DOHH2 (cell line): Measurements from ENCODE around the gene ALDH3A2.

Experiments
- H3F3A ChIP-seq: fragments of 200-600 bp; sonication (generic), shearing (Covaris generic); 2 replicates; pipeline ENCODE4 v1.6.0; 2016; ENCODE audit warnings: antibody characterized with exemption, mild to moderate bottlenecking; ENCODE audit not compliant: control insufficient read depth, insufficient read depth
- H3K27ac ChIP-seq: fragments of 200-600 bp; sonication (generic); 2 replicates; pipeline ENCODE4 v1.5.1; 2014; ENCODE audit warnings: low read depth, mild to moderate bottlenecking, low read length, moderate library complexity
- H3K27me3 ChIP-seq: fragments of 200-600 bp; sonication (generic); 2 replicates; pipeline ENCODE4 v1.6.1; 2014; ENCODE audit warnings: mild to moderate bottlenecking, low read length, mixed read lengths; ENCODE audit not compliant: control insufficient read depth
- H3K36me3 ChIP-seq: fragments of 200-600 bp; sonication (generic); 2 replicates; pipeline ENCODE4 v1.6.1; 2014; ENCODE audit warnings: mild to moderate bottlenecking, low read length, moderate library complexity, mixed read lengths; ENCODE audit not compliant: control insufficient read depth
- H3K4me1 ChIP-seq: fragments of 200-600 bp; sonication (generic); 2 replicates; pipeline ENCODE4 v1.6.1; 2014; ENCODE audit warnings: mild to moderate bottlenecking, low read length, mixed read lengths; ENCODE audit not compliant: control insufficient read depth
- H3K4me2 ChIP-seq: fragments of 200-600 bp; sonication (generic); 2 replicates; pipeline ENCODE4 v1.6.0; 2014; ENCODE audit warnings: mild to moderate bottlenecking, low read length, moderate library complexity
- H3K4me3 ChIP-seq: fragments of 200-600 bp; sonication (generic); 2 replicates; pipeline ENCODE4 v1.5.1; 2014; ENCODE audit warnings: mild to moderate bottlenecking, low read length, mixed read lengths
- H3K79me2 ChIP-seq: fragments of 200-600 bp; sonication (generic); 2 replicates; pipeline ENCODE4 v1.6.1; 2014; ENCODE audit warnings: mild to moderate bottlenecking, low read length, mixed read lengths; ENCODE audit not compliant: control insufficient read depth
- H3K9me2 ChIP-seq: fragments of 200-600 bp; sonication (generic); replicated peaks from 2 replicates; pipeline ENCODE4 v1.6.1; 2014; ENCODE audit warnings: mild to moderate bottlenecking, low read length, mixed read lengths; ENCODE audit not compliant: control insufficient read depth
- H3K9me3 ChIP-seq: fragments of 200-600 bp; sonication (generic); 2 replicates; pipeline ENCODE4 v1.6.1; 2014; ENCODE audit warnings: antibody characterized with exemption, low read length, mixed read lengths; ENCODE audit not compliant: control insufficient read depth, insufficient read depth
- H4K20me1 ChIP-seq: fragments of 200-600 bp; sonication (generic); 2 replicates; pipeline ENCODE4 v1.6.0; 2014; ENCODE audit warnings: low read depth, mild to moderate bottlenecking, antibody characterized with exemption, low read length, moderate library complexity; ENCODE audit not compliant: control insufficient read depth, insufficient read depth
- EZH2phosphoT487 ChIP-seq: fragments of 200-600 bp; sonication (generic); IDR thresholded peaks from 2 replicates; pipeline ENCODE4 v1.6.1; 2017; ENCODE audit warnings: borderline replicate concordance, mild to moderate bottlenecking, antibody characterized with exemption, low read length, moderate library complexity, mixed read lengths
- TF ChIP-seq, protein P1 (sequence below): fragments of 200-600 bp; sonication (generic); IDR thresholded peaks from one replicate; pipeline ENCODE4 v1.5.1; 2014; ENCODE audit warnings: antibody characterized with exemption, mild to moderate bottlenecking, low read depth, low read length; ENCODE audit not compliant: poor library complexity, severe bottlenecking

Gene ALDH3A2

DNA sequence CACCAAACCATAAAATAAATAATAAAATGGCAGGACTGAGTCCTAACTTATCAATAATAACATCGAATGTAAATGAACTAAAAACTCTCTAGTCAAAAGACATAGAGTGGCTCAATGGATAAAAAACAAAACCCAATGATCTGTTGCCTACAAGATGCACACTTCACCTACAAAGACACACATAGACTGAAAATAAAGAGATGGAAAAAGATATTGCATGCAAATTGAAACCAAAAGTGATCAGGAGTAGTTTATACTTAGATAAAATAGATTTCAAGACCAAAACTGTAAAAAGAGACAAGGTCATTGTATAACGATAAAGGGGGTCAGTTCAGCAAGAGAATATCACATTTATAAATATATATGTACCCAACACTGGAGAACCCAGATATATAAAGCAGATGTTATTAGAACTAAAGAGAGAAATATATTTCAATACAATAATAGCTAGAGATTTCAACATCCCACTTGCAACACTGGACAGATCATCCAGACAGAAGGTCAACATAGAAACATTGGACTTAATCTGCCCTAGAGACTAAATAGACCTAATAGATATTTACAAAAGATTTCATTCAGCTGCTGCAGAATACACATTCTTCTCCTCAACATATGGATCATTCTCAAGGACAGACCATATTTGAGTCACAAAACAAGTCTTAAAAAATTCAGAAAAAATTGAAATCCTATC is 38.0 kb downstream of the ALDH3A2 start:
- H3K79me2 ChIP-seq = no peaks in the 10 kb centered on the region
- H3K4me3 ChIP-seq = no peak overlapping the region
- no peaks in the 10 kb centered on the region for H3K9me2 ChIP-seq
- TF ChIP-seq, protein P1, sequence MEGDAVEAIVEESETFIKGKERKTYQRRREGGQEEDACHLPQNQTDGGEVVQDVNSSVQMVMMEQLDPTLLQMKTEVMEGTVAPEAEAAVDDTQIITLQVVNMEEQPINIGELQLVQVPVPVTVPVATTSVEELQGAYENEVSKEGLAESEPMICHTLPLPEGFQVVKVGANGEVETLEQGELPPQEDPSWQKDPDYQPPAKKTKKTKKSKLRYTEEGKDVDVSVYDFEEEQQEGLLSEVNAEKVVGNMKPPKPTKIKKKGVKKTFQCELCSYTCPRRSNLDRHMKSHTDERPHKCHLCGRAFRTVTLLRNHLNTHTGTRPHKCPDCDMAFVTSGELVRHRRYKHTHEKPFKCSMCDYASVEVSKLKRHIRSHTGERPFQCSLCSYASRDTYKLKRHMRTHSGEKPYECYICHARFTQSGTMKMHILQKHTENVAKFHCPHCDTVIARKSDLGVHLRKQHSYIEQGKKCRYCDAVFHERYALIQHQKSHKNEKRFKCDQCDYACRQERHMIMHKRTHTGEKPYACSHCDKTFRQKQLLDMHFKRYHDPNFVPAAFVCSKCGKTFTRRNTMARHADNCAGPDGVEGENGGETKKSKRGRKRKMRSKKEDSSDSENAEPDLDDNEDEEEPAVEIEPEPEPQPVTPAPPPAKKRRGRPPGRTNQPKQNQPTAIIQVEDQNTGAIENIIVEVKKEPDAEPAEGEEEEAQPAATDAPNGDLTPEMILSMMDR = no peak
- TF ChIP-seq EZH2phosphoT487 = no peak
- no peaks in the 10 kb centered on the region for H3F3A ChIP-seq
- H3K36me3 ChIP-seq = no peaks in the 10 kb centered on the region
- no peaks in the 10 kb centered on the region for H3K27me3 ChIP-seq
- H3K9me3 ChIP-seq = no peaks in the 10 kb centered on the region
- H4K20me1 ChIP-seq = no peaks in the 10 kb centered on the region
- H3K27ac ChIP-seq = no peak overlapping the region
- no peak overlapping the region for H3K4me2 ChIP-seq
- no peaks in the 10 kb centered on the region for H3K4me1 ChIP-seq

- no peaks in the 10 kb centered on the region for H3K9me3 ChIP-seq
- TF ChIP-seq, protein P1 = no peak
- no peak for TF ChIP-seq EZH2phosphoT487
- no peaks in the 10 kb centered on the region for H4K20me1 ChIP-seq
- no peaks in the 10 kb centered on the region for H3F3A ChIP-seq
- H3K27ac ChIP-seq = no peak overlapping the region
- H3K9me2 ChIP-seq = no peaks in the 10 kb centered on the region
- no peaks in the 10 kb centered on the region for H3K4me1 ChIP-seq
- H3K79me2 ChIP-seq = no peaks in the 10 kb centered on the region
- no peak overlapping the region for H3K4me2 ChIP-seq
- no peaks in the 10 kb centered on the region for H3K27me3 ChIP-seq
- no peaks in the 10 kb centered on the region for H3K36me3 ChIP-seq
- H3K4me3 ChIP-seq = no peak overlapping the region
Observed at GRCh38 chr17:19702217-19702641, 53.7 kb downstream of the ALDH3A2 start.

DNA sequence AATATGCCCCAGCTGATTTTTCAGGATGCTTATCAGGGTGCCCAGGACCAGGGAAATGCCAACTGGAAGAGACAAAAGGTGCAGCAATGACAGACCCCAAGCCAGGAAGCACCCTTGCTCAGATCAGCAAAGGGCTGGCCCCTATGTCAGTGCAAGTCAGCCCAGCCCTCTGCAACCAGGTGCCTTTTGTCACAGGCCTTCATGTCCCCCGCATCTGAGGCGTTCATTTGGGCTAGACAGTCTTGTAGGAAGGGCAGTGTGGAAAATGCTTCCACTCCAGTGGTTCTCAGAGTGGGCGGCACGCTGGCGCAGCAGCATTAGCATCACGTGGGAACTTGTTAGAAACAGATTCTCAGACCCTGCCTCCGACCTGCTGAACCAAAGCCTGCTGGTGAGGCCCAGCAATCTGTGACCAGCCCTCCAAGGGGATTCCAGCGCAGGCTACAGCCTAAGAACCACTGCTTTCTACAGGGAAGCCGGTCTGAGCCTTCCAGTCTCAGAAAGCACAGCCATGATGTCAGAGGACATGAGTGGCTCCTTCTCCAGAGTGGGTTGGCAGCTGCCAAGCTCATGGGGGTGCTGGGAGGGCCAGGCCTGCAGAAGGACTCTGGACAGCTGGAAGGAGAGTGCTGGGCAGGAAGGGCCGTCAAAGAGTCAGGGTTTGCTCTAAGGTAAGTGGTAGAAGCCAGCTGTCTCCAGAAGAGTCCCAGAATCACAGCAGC is 54.7 kb downstream of the ALDH3A2 start:
- Histone ChIP-seq H3K79me2 (no peaks in the 10 kb centered on the region), H3K4me1 (no peaks in the 10 kb centered on the region)
- TF ChIP-seq, protein P1 = no peak
- TF ChIP-seq EZH2phosphoT487 = no peak

More for the DNA sequence above, 54.7 kb downstream of the ALDH3A2 start:
- Histone ChIP-seq H3K27me3 (no peaks in the 10 kb centered on the region), H3K36me3 (no peaks in the 10 kb centered on the region), H4K20me1 (no peaks in the 10 kb centered on the region), H3F3A (no peaks in the 10 kb centered on the region), H3K9me3 (no peaks in the 10 kb centered on the region), H3K4me3 (no peak overlapping the region), H3K27ac (no peak overlapping the region), H3K4me2 (no peak overlapping the region), H3K9me2 (no peaks in the 10 kb centered on the region)
